Brain microvascular endothelial cell (primary cell): ENCODE measurements around the gene SCN9A.
"Not testable (repeated sequence)": the region's sequence is repeated elsewhere in the genome, so short reads cannot be mapped to it uniquely, and the experiment has no call there.

Source experiments
- DNase-seq: peaks from one replicate; pipeline ENCODE4 v3.0.0-alpha.2; 2020
- H3K27ac ChIP-seq: fragments of 250-450 bp; sonication (Bioruptor Pico); 2 replicates; pipeline ENCODE4 v1.5.1; 2020; ENCODE audit warnings: mild to moderate bottlenecking, moderate library complexity
- H3K27me3 ChIP-seq: fragments of 250-450 bp; sonication (Bioruptor Pico); replicated peaks from 2 replicates; pipeline ENCODE4 v1.5.1; 2020; ENCODE audit warnings: mild to moderate bottlenecking
- H3K36me3 ChIP-seq: fragments of 250-450 bp; sonication (Bioruptor Pico); replicated peaks from 2 replicates; pipeline ENCODE4 v1.5.1; 2020; ENCODE audit warnings: mild to moderate bottlenecking
- H3K4me3 ChIP-seq: 2 replicates; pipeline ENCODE4 v1.5.1; 2011; ENCODE audit warnings: low read depth, mild to moderate bottlenecking, control low read depth, low read length, moderate library complexity
- in situ Hi-C: cut with HindIII; loops from 2 replicates; pipeline ENCODE4 v1.10.0; 2017; ENCODE audit warnings: low sequenced_read_pairs, low pct_ligation_motif_present
- TF ChIP-seq, protein P1 (sequence below): IDR thresholded peaks from 2 replicates; pipeline ENCODE4 v1.5.1; 2011; ENCODE audit warnings: low read depth, mild to moderate bottlenecking, moderate library complexity, low read length, control low read depth, inconsistent platforms; ENCODE audit errors: missing control alignments

The SCN9A gene

DNA sequence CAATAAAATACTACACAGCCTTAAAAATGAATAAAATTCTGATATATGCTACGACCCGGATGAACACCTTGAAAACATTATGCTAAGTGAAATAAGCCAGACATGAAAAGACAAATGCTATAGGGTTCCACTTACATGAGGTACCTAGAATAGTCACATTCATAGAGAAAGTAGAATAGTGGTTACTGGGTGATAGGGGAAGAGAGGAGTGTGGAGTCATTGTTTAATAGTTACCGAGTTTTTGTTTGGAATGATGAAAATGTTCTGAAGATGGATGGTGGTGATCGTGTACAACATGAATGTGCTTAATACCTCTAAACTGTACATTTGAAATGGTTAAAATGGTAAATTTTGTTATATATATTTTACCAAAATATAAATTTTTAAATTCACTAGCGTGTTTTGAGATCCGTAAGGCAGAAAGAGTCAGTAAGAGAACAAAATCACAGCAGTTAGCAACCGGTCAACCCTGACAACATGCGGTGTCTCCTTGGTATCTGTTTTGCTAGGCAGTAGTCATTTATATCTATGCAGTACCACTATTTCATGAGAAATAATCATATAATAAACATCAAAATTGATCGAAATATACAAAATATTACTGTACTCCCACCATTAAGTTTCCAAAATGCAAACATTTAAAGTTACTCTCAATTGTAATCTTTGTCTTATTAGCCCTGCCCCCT lies 11.1 kb downstream of the SCN9A start:
- TF ChIP-seq, protein P1, sequence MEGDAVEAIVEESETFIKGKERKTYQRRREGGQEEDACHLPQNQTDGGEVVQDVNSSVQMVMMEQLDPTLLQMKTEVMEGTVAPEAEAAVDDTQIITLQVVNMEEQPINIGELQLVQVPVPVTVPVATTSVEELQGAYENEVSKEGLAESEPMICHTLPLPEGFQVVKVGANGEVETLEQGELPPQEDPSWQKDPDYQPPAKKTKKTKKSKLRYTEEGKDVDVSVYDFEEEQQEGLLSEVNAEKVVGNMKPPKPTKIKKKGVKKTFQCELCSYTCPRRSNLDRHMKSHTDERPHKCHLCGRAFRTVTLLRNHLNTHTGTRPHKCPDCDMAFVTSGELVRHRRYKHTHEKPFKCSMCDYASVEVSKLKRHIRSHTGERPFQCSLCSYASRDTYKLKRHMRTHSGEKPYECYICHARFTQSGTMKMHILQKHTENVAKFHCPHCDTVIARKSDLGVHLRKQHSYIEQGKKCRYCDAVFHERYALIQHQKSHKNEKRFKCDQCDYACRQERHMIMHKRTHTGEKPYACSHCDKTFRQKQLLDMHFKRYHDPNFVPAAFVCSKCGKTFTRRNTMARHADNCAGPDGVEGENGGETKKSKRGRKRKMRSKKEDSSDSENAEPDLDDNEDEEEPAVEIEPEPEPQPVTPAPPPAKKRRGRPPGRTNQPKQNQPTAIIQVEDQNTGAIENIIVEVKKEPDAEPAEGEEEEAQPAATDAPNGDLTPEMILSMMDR, result no peak
- DNase-seq, result no peak

DNA sequence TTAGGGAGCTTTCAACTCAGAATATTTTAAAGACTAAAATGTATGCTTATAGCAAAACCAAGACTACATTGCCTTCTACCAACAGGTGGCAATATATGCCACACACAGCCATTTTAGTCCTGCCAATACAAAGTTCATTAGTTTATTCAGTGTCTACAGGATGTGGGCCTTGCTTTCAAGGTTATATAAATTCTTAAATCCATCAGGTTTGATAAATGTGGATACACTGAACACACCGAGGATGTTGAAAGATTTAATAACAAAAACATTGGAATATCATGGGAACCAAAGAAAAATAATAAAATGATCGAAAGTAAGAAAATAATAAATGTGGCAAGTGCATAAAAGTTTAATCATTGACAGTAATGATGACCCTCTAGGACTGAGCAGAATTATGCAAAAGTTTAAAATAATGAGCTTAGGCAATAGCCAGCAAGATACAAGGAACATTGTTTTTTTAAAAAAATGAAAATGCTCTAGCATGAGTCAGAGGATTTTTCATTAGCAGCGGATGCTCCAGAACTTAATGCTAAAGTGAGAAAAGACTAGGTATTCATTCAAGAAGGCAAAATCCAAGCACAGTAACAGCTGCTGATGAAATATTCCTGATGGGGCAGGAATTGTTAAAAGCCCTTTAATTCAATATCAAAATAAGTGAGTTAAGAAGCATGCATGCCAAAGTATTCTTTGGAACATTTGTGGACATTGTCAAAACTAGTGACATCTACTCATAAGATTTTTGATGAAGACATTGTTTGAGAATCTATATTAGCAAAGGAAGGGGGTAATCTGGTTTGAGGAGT lies 14.2 kb downstream of the SCN9A start:
- Histone ChIP-seq H3K27me3 (no peaks in the 10 kb centered on the region), H3K36me3 (no peaks in the 10 kb centered on the region), H3K4me3 (no peak overlapping the region), H3K27ac (peak overlapping the region; percentile 17)
- in situ Hi-C loops, result no loop called here
- DNase-seq, result peak; percentile 29
- TF ChIP-seq, protein P1, result peak; percentile 60

More for the DNA sequence above, 11.1 kb downstream of the SCN9A start:
- Histone ChIP-seq H3K27ac (no peak overlapping the region), H3K36me3 (no peaks in the 10 kb centered on the region), H3K4me3 (no peak overlapping the region), H3K27me3 (no peaks in the 10 kb centered on the region)
- in situ Hi-C loops, result no loop called here

DNA sequence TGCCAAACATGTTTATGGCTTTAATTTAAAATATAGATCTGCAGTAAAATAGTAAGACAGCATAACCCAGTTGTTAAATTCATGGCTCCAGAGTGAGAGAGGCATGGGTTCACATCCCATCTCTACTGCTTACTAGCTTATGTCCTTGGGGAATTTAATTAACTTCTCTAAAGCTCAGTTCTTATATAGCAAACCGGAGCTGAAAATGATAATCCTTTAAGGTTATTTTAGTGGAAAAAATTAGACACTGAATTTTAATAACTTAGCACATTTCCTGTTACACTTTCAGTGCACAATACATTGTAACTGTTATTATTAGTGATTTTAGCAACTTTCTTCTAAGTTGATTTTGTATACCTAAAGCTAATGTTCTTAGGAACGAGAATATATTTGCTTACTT lies 14.8 kb downstream of the SCN9A start:
- no peaks in the 10 kb centered on the region for H3K27me3 ChIP-seq
- TF ChIP-seq, protein P1, result no peak
- in situ Hi-C loops, result no loop called here
- no peak for DNase-seq
- no peak overlapping the region for H3K27ac ChIP-seq
- H3K4me3 ChIP-seq, result no peak overlapping the region
- no peaks in the 10 kb centered on the region for H3K36me3 ChIP-seq

DNA sequence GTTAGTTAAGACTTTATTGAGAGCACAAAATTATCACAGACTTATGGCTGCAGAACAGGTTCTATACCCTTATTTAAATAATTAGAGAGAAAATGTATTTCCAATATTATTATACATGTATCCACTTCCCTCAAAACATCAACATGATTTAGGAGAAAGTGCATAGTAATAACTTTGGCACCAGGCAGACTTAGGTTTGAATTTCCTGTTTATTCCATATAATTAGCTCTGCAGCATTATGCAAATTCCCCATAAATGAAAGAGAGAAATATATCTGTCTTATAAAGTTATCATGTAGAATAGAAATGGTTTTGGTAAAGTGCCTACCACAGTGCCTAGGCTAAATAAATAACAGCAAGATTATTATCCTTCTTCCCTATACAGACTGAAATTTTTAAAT lies 15.3 kb downstream of the SCN9A start:
- TF ChIP-seq, protein P1, result no peak
- in situ Hi-C loops, result no loop called here

DNA sequence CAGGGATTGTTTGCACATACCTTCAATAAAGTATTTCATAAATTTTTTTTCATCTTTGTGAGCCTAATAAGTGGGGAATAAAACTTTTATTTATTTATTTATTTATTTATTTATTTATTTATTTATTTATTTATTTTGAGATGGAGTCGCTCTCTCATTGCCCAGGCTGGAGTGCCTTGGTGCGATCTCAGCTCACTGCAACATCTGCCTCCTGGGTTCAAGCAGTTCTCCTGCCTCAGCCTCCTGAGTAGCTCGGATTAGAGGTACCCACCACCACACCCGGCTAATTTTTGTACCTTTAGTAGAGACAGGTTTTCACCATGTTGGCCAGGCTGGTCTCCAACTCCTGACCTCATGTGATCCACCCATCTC lies 17.8 kb downstream of the SCN9A start:
- H3K27ac ChIP-seq, DNase-seq, H3K27me3 ChIP-seq, in situ Hi-C loops, H3K4me3 ChIP-seq, H3K36me3 ChIP-seq: not testable (repeated sequence)

More for the DNA sequence above, 15.3 kb downstream of the SCN9A start:
- Histone ChIP-seq H3K27me3 (no peaks in the 10 kb centered on the region), H3K27ac (no peak overlapping the region), H3K4me3 (no peak overlapping the region), H3K36me3 (no peaks in the 10 kb centered on the region)
- DNase-seq, result no peak

DNA sequence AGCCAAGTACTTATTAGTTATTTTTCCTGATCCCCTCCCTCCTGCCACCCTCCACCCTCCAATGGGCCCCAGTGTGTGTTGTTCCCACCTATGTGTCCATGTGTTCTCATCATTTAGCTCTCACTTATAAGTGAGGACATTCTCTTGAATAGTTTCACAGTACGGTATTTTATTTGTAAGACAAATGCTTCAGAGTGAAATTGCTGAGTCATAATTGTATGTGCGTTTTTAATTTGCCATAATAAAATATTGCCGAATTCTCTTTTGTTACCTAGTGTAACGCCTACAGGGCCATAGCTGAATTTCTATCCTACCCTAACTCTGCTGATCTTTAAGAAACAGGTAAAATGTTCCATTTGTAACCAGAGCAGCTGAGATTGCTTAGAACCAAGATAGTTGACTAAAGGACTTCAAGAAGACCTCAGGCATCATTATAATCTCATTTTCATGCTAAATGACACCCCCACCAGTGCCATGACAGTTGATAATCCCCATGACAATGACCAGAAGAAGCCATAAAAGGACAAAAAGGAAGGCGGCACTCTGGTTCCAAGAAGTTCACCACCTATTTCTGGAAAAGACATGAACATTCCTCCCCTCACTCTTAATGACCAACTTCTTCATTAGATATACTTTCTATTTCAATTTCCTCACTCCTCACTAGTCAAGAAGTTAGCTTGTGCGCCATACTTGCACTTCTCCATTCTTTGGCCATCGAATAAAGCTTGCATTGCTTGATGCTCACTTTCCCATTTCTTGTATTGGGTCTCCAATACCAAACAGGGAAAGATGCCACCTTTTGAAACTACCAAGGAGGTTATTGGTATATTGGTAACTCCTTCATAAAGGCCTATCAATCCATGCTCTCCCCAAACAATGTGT lies 18.4 kb downstream of the SCN9A start:
- TF ChIP-seq, protein P1, result no peak
- Histone ChIP-seq H3K36me3 (no peaks in the 10 kb centered on the region), H3K4me3 (no peak overlapping the region), H3K27ac (no peak overlapping the region), H3K27me3 (no peaks in the 10 kb centered on the region)
- in situ Hi-C loops, result no loop called here
- DNase-seq, result no peak
